ENCODE measurements around the gene TENT5D. TPM values are rescaled to one million over a fixed set of nuclear protein-coding genes. Genes with fewer than 3 reads are reported as not detected.
"Not testable (repeated sequence)": the region's sequence is repeated elsewhere in the genome, so short reads cannot be mapped to it uniquely, and the experiment has no call there.

Gene TENT5D
- total RNA-seq (2014; rRNA removed; shearing (Covaris generic)), result 0.56 TPM in 1 of 2 replicates, not detected in the other

- DNase-seq (ENCODE audit: low spot score), result no peak
These were observed at the start of gene TENT5D for GRCh38 chrX:80420147-80420546. Gene TENT5D, plus strand, starts transcription at chrX:80420447. Its CDS starts 22,093 bp downstream, at chrX:80442540.

DNA sequence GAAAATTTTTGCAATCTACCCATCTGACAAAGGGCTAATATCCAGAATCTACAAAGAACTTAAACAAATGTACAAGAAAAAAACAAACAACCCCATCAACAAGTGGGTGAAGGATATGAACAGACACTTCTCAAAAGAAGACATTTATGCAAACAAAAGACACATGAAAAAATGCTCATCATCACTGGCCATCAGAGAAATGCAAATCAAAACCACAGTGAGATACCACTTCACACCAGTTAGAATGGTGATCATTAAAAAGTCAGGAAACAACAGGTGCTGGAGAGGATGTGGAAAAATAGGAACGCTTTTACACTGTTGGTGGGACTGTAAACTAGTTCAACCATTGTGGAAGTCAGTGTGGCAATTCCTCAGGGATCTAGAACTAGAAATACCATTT lies 34.6 kb upstream of the TENT5D start:
- not testable (repeated sequence) for DNase-seq (ENCODE audit: low spot score)

DNA sequence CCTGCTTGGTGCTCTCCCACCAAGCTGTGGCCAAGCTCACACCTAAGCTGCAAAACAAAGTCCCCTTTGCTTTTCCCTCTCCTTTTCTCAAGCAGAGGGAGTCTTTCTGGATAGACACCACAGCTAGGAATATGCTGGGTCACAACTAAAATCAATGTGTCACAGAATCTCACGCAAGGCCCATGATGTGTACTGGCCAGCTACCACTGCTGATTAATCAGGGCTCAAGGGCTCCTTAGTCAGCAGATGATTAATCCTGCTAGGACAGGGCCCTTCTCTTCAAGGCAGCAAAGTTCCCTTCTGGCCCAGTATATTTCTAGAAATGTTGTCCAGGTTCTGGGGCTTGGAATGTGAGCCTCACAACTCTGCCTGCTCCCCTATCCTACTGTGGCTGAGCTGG lies 32.0 kb upstream of the TENT5D start:
- DNase-seq (ENCODE audit: low spot score), result no peak

GRCh38 chrX:80412042-80412441 lies 8.2 kb upstream of the TENT5D start:
- no peak for DNase-seq (ENCODE audit: low spot score)

- no peak for DNase-seq (ENCODE audit: low spot score)
These were observed 2.8 kb downstream of the TENT5D start for GRCh38 chrX:80423000-80423399.

DNA sequence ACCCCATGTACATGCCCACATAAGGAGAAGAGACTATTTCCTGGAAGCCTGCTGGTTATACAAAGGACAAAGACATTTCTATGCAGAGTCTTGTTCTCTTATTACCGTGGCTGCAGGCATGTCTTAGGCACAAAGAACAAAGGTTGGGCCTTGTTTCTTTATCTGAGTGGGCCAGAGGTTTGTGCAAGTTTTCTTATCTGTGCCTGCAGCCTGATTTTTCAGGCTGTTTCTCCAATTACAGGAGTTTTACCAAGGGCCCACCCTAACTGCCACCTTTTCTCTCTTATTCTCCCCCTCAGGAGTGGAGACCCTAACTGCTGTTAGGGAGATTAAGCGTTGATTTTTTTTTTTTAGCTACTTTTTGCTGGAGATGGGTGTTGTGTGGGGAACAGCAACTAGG lies 3.5 kb downstream of the TENT5D start:
- DNase-seq (ENCODE audit: low spot score), result no peak

GRCh38 chrX:80430826-80431504 lies 10.7 kb downstream of the TENT5D start:
- DNase-seq (ENCODE audit: low spot score), result no peak

- no peak for DNase-seq (ENCODE audit: low spot score)
These were observed 11.2 kb downstream of the TENT5D start for GRCh38 chrX:80431505-80431832.

DNA sequence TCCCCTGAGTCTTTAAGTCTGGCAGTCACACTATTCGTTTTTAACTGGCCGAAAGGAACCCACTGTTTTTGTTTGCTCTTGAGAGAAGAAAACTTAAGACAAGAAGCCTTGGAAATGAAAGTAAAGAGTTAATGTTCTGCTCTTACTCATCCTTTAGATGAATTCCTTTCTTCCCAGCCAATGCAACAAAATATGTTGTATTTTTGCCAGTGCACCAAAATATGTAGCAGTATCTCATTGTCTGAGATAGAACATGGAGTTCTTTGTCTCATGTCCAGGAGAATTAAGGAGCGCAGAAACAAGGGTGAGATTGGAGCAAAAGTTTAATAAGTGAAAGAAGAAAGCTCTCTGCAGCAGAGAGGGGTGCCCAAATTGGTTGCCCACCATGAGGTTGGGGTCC lies 12.2 kb downstream of the TENT5D start:
- no peak for DNase-seq (ENCODE audit: low spot score)

DNA sequence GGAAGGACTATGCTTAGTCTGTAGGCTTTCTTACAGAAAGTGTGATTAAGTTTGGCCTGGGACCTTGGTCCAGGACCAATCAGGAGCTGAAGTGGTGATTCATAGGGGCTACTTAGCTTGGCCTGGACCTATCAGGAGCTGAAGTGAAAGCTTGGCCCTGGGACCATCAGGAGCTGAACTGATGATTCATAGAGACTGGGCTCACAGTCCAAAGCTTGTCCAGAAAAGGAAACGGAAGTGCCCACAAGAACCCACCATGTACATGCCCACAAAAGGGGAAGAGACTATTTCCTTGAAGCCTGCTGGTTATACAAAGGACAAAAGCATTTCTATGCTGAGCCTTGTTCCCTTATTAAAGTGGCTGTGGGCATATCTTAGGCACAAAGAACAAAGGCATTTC lies 12.6 kb downstream of the TENT5D start:
- DNase-seq (ENCODE audit: low spot score), result no peak

DNA sequence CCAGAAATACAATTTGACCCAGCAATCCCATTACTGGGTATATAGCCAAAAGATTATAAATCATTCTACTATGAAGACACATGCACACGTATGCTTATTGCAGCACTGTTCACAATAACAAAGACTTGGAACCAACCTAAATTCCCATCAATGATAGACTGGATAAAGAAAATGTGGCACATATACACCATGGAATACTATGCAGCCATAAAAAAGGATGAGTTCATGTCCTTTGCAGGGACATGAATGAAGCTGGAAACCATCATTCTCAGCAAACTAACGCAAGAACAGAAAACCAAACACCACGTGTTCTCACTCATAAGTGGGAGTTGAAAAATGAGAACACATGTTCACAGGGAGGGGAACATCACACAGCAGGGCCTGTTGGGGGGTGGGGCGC lies 47.9 kb downstream of the TENT5D start:
- not testable (repeated sequence) for DNase-seq (ENCODE audit: low spot score)

DNA sequence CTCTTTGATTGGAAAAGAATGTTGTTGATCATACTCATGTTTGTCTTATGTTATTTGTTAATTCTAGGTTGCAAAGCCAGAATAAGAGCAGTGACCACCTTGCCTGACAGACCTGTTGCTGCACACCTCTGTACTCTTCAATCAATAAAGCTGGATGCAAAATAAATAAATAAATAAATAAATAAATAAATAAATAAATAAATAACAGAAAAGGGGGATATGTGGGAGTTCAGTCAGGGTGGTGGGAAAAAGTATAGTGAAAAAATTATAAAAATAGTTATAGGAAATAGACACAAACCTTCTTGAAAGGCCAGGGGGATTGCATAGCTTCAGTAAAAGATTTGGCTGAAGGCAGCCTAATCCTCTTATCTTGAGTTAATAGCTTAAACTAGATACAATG lies 51.3 kb downstream of the TENT5D start:
- no peak for DNase-seq (ENCODE audit: low spot score)

- DNase-seq (ENCODE audit: low spot score), result no peak
These were observed 65.3 kb downstream of the TENT5D start for GRCh38 chrX:80485543-80485942.

GRCh38 chrX:80486299-80486698 lies 66.1 kb downstream of the TENT5D start:
- DNase-seq (ENCODE audit: low spot score), result no peak

DNA sequence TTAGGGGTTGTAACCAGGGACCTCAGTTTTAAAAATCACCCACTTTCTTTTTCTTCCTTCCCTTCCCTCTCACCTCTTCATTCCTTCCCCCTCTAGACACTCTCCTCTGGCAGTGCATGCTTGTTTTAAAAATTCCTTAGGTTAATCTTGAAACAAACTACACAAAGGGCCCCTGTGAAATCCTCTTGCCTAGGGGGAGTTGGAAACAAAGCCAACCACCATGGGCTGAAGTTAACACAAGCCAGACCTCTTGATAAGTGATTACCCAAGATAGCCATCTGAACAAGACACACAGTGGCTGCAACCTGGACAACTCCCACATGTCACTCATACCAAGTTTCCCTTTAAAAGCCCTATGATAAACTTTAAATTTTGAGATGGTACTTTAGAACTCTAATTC lies 68.9 kb downstream of the TENT5D start:
- DNase-seq (ENCODE audit: low spot score), result no peak
